NT2/D1 (cell line): ENCODE results near the gene FASN.

ENCODE experiments used
- DNase-seq: peaks from one replicate; pipeline ENCODE4 v3.0.0-alpha.2; 2011; ENCODE audit warnings: low read depth, low spot score
- H3K27me3 ChIP-seq: 2 replicates; pipeline ENCODE4 v1.6.0; 2011; ENCODE audit warnings: mild to moderate bottlenecking; ENCODE audit not compliant: insufficient read length, insufficient read depth
- H3K36me3 ChIP-seq: 2 replicates; pipeline ENCODE4 v1.6.1; 2011; ENCODE audit warnings: mild to moderate bottlenecking, low read length, mixed read lengths; ENCODE audit not compliant: insufficient read depth, insufficient read length
- H3K4me1 ChIP-seq: 2 replicates; pipeline ENCODE4 v1.5.1; 2011; ENCODE audit not compliant: insufficient read depth, insufficient read length
- H3K4me3 ChIP-seq: 2 replicates; pipeline ENCODE4 v1.5.1; 2011; ENCODE audit warnings: low read depth; ENCODE audit not compliant: insufficient read length
- H3K9ac ChIP-seq: 2 replicates; pipeline ENCODE4 v1.6.0; 2011; ENCODE audit warnings: low read depth; ENCODE audit not compliant: insufficient read length
- H3K9me3 ChIP-seq: 2 replicates; pipeline ENCODE4 v1.5.1; 2011; ENCODE audit warnings: mild to moderate bottlenecking, low read length; ENCODE audit not compliant: insufficient read depth
- SUZ12 ChIP-seq: IDR thresholded peaks from 2 replicates; pipeline ENCODE4 v1.6.1; 2011; ENCODE audit not compliant: insufficient read length, insufficient read depth; ENCODE audit errors: extremely low read depth
- YY1 ChIP-seq: IDR thresholded peaks from 2 replicates; pipeline ENCODE4 v1.6.1; 2011; ENCODE audit not compliant: insufficient read length, insufficient read depth
- ZNF274 ChIP-seq: IDR thresholded peaks from 2 replicates; pipeline ENCODE4 v1.6.1; 2011; ENCODE audit warnings: mild to moderate bottlenecking, low read depth, low read length

FASN gene

DNA sequence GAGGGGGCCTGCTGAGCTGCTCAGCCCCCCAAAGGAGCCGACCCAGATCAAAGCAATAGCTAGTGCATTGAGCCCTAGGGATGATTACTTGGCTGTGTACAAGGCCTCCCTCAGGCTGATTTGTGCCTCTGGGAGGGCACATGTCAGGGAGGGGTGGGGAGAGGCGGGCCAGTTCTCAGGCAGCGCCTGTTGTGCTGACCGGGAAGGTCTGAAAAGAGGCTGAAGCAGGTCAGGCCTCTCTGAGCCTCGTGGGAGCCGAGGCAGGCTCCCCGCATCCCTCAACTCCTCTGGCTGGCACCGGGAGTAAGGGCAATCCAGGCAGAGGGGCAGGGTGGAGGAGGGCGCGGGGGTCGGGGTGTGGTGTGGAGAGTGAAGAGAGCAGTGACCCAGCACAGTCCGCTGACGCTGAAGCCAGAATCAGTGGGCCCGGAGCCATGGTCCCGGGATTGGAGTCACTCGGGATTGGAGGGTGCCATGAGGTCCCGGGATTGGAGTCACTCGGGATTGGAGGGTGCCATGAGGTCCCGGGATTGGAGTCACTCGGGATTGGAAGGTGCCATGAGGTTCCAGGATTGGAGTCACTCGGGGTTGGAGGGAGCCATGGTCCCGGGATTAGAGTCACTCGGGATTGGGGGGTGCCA, 63.5 kb downstream of the FASN start:
- Histone ChIP-seq H3K36me3 (peaks cover 39% of the 10 kb centered on the region), H3K9me3 (no peaks in the 10 kb centered on the region), H3K4me1 (peaks cover 38% of the 10 kb centered on the region), H3K4me3 (no peak overlapping the region), H3K9ac (peak overlapping the region; percentile 36), H3K27me3 (peaks cover 11% of the 10 kb centered on the region)
- DNase-seq = no peak
- TF ChIP-seq YY1 (no peak), SUZ12 (no peak)

DNA sequence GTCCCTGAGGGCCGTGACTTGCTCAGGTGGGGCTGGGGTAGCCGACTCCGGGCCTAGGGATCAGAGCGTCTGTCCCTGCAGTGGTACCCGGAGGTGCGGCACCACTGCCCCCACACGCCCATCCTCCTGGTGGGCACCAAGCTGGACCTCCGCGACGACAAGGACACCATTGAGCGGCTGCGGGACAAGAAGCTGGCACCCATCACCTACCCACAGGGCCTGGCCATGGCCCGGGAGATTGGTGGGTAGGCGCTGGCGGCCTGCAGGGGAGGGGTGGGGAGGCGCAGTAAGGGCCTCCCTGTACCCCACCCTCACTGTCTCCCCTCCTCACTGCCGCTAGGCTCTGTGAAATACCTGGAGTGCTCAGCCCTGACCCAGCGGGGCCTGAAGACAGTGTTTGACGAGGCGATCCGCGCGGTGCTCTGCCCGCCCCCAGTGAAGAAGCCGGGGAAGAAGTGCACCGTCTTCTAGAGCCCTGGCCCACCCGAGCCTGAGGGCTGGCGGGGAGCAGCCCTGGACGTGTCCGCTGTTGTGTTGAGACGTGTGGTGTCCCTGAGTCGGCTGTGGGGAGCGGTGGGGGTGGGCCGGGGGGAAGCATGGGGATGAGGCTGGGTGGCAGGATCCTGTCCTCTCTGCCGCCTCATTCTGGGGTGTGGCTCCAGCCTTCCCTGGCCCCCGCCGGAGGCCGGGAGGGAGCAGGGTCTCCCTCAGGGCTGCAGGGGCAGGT, 64.5 kb downstream of the FASN start:
- Histone ChIP-seq H3K4me3 (no peak overlapping the region), H3K36me3 (peaks cover 49% of the 10 kb centered on the region), H3K4me1 (peaks cover 38% of the 10 kb centered on the region), H3K27me3 (peaks cover 10% of the 10 kb centered on the region), H3K9me3 (no peaks in the 10 kb centered on the region), H3K9ac (no peak overlapping the region)
- TF ChIP-seq SUZ12 (no peak), YY1 (no peak), ZNF274 (no peak)
- DNase-seq = no peak

DNA sequence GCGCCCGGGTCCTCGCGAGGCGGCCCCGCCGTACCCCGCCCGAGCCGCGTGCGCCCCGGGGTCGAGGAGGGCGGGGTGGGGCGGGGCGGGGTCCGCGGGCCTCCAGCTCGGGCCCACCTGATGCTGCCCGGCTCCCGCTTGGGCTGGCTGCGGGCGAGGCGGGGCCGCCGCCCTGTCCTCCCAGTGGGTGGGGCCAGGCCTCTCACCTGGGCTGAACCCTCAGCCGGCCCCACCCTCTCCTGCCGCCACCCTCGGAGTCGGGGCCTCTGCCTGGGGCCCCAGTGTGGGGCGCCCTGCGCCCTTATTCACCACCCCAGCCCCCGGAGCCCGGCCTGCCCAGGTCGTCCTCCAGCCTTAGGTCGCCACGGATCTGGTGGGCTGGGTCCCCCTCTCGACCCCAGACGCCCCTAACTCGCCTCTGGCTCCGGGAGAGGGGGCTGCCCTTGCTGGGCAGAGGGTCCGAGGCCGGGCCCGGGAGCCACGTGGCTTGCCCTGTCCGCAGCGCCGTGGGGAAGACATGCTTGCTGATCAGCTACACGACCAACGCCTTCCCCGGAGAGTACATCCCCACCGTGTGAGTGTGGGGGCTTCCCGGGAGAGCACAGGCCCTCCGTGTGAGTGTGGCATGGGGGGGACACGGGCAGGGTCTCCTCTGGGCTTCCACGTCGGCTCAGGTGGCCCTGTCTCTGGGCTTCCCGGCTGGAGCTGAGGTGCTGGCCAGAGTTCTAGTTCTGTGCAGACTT, 66.0 kb downstream of the FASN start:
- Histone ChIP-seq H3K36me3 (peaks cover 56% of the 10 kb centered on the region), H3K27me3 (peaks cover 10% of the 10 kb centered on the region), H3K9me3 (no peaks in the 10 kb centered on the region), H3K9ac (peak overlapping the region; percentile 93), H3K4me1 (peaks cover 38% of the 10 kb centered on the region), H3K4me3 (peak overlapping the region; percentile 73)
- no peak for DNase-seq
- TF ChIP-seq ZNF274 (no peak), SUZ12 (no peak), YY1 (no peak)

DNA sequence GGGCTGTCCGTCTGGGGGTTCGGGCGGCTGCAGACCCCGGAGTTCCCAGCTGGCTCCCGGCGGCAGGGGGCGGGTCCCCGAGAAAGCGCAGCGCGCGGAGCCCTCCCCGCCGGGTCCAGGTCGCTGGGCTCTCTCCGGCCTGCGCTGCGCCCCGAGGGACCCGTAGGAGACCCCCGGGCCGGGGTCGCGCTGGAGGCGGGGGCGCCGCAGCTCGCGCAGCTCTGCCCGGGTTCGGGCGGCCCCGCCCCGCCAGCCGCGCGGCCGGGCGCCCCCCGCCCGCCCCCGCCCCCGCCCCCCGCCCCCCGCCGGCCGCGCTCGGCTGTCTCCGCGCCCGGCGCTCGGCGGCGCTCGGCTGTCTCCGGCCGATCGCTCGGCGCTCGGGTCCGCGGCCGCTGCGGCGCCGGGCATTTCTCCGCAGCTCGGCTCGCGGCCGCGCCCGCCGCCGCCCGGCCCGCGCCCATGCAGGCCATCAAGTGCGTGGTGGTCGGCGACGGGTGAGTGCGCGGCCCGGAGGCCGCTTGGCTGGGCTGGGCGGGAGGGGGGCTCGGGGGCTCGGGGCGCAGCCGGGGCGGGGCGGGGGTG, 66.6 kb downstream of the FASN start, which contains the start of gene RAC3:
RAC3 (plus strand) TSS at position 376 of the 582 bp plus-strand sequence; CDS start at position 460, 84 bp downstream.
- H3K9ac ChIP-seq = peak within 1 kb of the TSS; percentile 93
- H3K36me3 ChIP-seq = peaks cover 54% of the 10 kb centered on the region
- TF ChIP-seq SUZ12 (no peak), ZNF274 (no peak), YY1 (no peak)
- H3K9me3 ChIP-seq = no peaks in the 10 kb centered on the region
- H3K4me1 ChIP-seq = peaks cover 35% of the 10 kb centered on the region
- peaks cover 10% of the 10 kb centered on the region for H3K27me3 ChIP-seq
- H3K4me3 ChIP-seq = peak within 1 kb of the TSS; percentile 73
- no peak for DNase-seq

DNA sequence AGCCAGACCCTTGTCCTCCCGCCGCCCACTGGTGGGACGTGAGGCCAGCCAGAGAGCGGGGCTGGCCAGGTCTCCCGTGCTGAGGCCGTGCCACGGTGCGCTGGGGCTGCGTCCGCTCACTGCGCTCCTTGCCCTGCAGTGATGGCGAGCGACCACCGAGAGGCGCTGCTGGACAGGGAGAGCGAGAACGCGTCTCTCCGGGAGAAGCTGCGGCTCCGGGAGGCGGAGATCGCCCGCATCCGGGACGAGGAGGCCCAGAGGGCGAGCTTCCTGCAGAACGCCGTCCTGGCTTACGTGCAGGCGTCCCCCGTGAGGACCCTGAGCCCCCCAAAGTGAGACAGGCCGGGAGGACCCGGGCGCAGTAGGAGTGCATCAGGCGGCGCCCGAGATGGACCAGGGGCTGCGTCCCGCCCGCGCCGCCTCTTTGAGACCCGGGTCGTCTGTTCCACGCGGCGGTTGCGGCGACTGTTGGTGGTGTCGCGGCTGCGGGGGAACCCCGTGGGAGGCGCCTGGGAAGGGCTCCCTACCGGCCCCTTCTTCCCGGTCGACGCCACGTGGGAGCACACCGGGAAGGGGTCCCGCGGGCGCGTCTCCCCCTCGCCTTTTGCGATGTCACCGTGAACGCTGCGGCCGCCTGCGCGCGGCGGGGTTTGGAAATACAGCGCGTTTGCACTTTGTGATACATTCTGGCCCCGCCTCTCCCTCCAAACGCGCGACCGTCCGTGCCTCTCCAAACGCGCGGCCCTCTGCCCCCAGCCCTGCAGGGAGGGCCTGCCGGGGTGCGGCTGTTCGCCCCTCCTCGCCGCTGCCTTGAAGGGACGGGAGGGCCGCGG, 67.3 kb downstream of the FASN start:
- peak overlapping the region; percentile 84 for H3K9ac ChIP-seq

DNA sequence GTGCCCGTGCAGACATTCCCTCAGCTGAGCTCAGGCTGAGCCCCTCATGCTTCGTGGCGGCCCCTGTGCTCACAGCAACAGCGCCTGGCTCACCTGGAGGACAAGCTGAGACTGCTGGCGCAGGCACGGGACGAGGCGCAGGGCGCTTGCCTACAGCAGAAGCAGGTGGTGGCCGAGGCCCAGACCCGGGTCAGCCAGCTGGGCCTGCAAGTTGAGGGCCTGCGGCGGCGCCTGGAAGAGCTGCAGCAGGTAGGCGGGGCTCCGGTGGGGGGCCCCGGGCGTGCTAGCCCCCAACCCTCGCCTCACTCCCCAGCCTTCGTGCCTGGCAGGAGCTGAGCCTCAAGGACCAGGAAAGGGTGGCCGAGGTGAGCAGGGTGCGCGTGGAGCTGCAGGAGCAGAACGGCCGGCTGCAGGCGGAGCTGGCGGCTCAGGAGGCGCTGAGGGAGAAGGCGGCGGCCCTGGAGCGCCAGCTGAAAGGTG, 68.0 kb downstream of the FASN start:
- Histone ChIP-seq H3K4me1 (peaks cover 28% of the 10 kb centered on the region), H3K4me3 (peak overlapping the region; percentile 54), H3K9ac (peak overlapping the region; percentile 84), H3K27me3 (peaks cover 6% of the 10 kb centered on the region), H3K9me3 (no peaks in the 10 kb centered on the region), H3K36me3 (peaks cover 51% of the 10 kb centered on the region)
- no peak for DNase-seq
- TF ChIP-seq SUZ12 = no peak
- no peak for TF ChIP-seq ZNF274

More for the DNA sequence above, 67.3 kb downstream of the FASN start:
- no peaks in the 10 kb centered on the region for H3K9me3 ChIP-seq
- H3K4me3 ChIP-seq = peak overlapping the region; percentile 54
- peaks cover 54% of the 10 kb centered on the region for H3K36me3 ChIP-seq
- H3K4me1 ChIP-seq = peaks cover 29% of the 10 kb centered on the region
- TF ChIP-seq SUZ12 (no peak), ZNF274 (no peak), YY1 (no peak)
- DNase-seq = peak; percentile 63
- peaks cover 6% of the 10 kb centered on the region for H3K27me3 ChIP-seq
